ENCODE data around the gene CUEDC1. TPM values are rescaled to one million over a fixed set of nuclear protein-coding genes. Genes with fewer than 3 reads are reported as not detected.
"Not testable (repeated sequence)": the region's sequence is repeated elsewhere in the genome, so short reads cannot be mapped to it uniquely, and the experiment has no call there.

Gene CUEDC1
- total RNA-seq, 2 experiments from 2014 or later = 0.29 to 0.40 TPM

GRCh38 chr17:57959929-57960328 is 4.7 kb upstream of the CUEDC1 start:
- Mint-ChIP-seq H3K4me3 (no peak overlapping the region), H3K36me3 (ENCODE audit: low read depth) (no peaks in the 10 kb centered on the region), H3K9me3 (no peaks in the 10 kb centered on the region), H3K27ac (no peak overlapping the region), H3K27me3 (peaks cover 26% of the 10 kb centered on the region), H3K4me1 (ENCODE audit: low read depth) (peaks cover 14% of the 10 kb centered on the region)
- ChIA-PET POLR2A (interaction anchor here (0.7 kb wide), 1 partner anchor 476 kb away, joined by 3 read pairs; no protein-coding TSS in a partner anchor), CTCF (interaction anchor here (1.3 to 1.5 kb wide), 2 partner anchors 40 to 177 kb away, joined by 3 to 4 read pairs; no protein-coding TSS in a partner anchor)
- DNase-seq (no peak), ATAC-seq (no peak)
- no peak for TF ChIP-seq CTCF (IDR thresholded peaks at IDR 0.05)
- intact Hi-C loops (cut with micrococcal nuclease) = no loop called here

GRCh38 chr17:57958391-57958790 is 3.2 kb upstream of the CUEDC1 start:
- peaks cover 35% of the 10 kb centered on the region for H3K27me3 Mint-ChIP-seq
- H3K4me3 Mint-ChIP-seq; DNase-seq; H3K36me3 Mint-ChIP-seq (ENCODE audit: low read depth); H3K27ac Mint-ChIP-seq; H3K9me3 Mint-ChIP-seq; POLR2A ChIA-PET; intact Hi-C loops (cut with micrococcal nuclease); CTCF ChIA-PET; ATAC-seq: not testable (repeated sequence)
- peaks cover 17% of the 10 kb centered on the region for H3K4me1 Mint-ChIP-seq (ENCODE audit: low read depth)

- TF ChIP-seq CTCF (IDR thresholded peaks at IDR 0.05) = no peak
- no peak for ATAC-seq
- Mint-ChIP-seq H3K9me3 (no peaks in the 10 kb centered on the region), H3K27ac (no peak overlapping the region), H3K36me3 (ENCODE audit: low read depth) (no peaks in the 10 kb centered on the region), H3K27me3 (peaks cover 37% of the 10 kb centered on the region), H3K4me1 (ENCODE audit: low read depth) (peaks cover 17% of the 10 kb centered on the region), H3K4me3 (no peak overlapping the region)
- POLR2A ChIA-PET = no interaction called here
- intact Hi-C loops (cut with micrococcal nuclease) = no loop called here
- DNase-seq = no peak
- CTCF ChIA-PET = no interaction called here
Observed at GRCh38 chr17:57957886-57958285, 2.7 kb upstream of the CUEDC1 start.

- POLR2A ChIA-PET = no interaction called here
- no peak for ATAC-seq
Observed at GRCh38 chr17:57957120-57957850, 2.1 kb upstream of the CUEDC1 start.

More at GRCh38 chr17:57957120-57957850, 2.1 kb upstream of the CUEDC1 start:
- H3K36me3 Mint-ChIP-seq (ENCODE audit: low read depth) = no peaks in the 10 kb centered on the region
- no peak for TF ChIP-seq CTCF (IDR thresholded peaks at IDR 0.05)
- peaks cover 17% of the 10 kb centered on the region for H3K4me1 Mint-ChIP-seq (ENCODE audit: low read depth)
- no peaks in the 10 kb centered on the region for H3K9me3 Mint-ChIP-seq
- intact Hi-C loops (cut with micrococcal nuclease) = no loop called here
- no peak overlapping the region for H3K4me3 Mint-ChIP-seq
- peaks cover 37% of the 10 kb centered on the region for H3K27me3 Mint-ChIP-seq
- CTCF ChIA-PET = interaction anchor here (5.4 kb wide), 1 partner anchor 65 kb away, joined by 26 read pairs; no protein-coding TSS in a partner anchor
- H3K27ac Mint-ChIP-seq = no peak overlapping the region
- no peak for DNase-seq
